Measurements from ENCODE around the gene MYO18B. TPM values are rescaled to one million over a fixed set of nuclear protein-coding genes. Genes with fewer than 3 reads are reported as not detected.

MYO18B gene
- total RNA-seq, 1 donor from 2014 or later: 0.07 TPM

- no peak overlapping the region for H3K4me3 Mint-ChIP-seq (ENCODE audit: unreplicated experiment)
- no peaks in the 10 kb centered on the region for H3K4me1 Mint-ChIP-seq (ENCODE audit: low read depth, unreplicated experiment)
- H2AFZ ChIP-seq (ENCODE audit: low read depth, low read length): no peak overlapping the region
- H3K27ac ChIP-seq (ENCODE audit: low read depth, low read length): no peak overlapping the region
- H3K9me3 Mint-ChIP-seq (ENCODE audit: unreplicated experiment): peaks cover 2% of the 10 kb centered on the region
- no peak overlapping the region for H3K9ac ChIP-seq (ENCODE audit: low read length)
- no peaks in the 10 kb centered on the region for H3K36me3 ChIP-seq (ENCODE audit: insufficient read depth, low read length)
- peaks cover 21% of the 10 kb centered on the region for H3K27me3 Mint-ChIP-seq (ENCODE audit: low read depth, unreplicated experiment)
- H3K79me2 ChIP-seq (ENCODE audit: insufficient read depth, low read length): no peaks in the 10 kb centered on the region
- FAIRE-seq: no peak
- no peaks in the 10 kb centered on the region for H3K4me1 ChIP-seq (ENCODE audit: insufficient read depth, low read length)
- TF ChIP-seq CTCF (IDR thresholded peaks at IDR 0.05; ENCODE audit: insufficient read depth, low read depth, low read length) (no peak), EZH2 (IDR thresholded peaks at IDR 0.05; ENCODE audit: insufficient read depth, low read length) (no peak)
- no peaks in the 10 kb centered on the region for H3K36me3 Mint-ChIP-seq (ENCODE audit: low read depth, unreplicated experiment)
- no peaks in the 10 kb centered on the region for H3K9me3 ChIP-seq (ENCODE audit: insufficient read depth, low read depth, low read length)
- no peak overlapping the region for H3K4me3 ChIP-seq (ENCODE audit: insufficient read depth, low read depth, low read length)
- no peaks in the 10 kb centered on the region for H3K27me3 ChIP-seq (ENCODE audit: insufficient read depth, low read length)
- H3K27ac Mint-ChIP-seq (ENCODE audit: unreplicated experiment): no peak overlapping the region
- H3K4me2 ChIP-seq (ENCODE audit: low read length): no peak overlapping the region
- DNase-seq (ENCODE audit: low read depth): no peak
- H4K20me1 ChIP-seq (ENCODE audit: insufficient read depth, low read length): no peaks in the 10 kb centered on the region
Observed at GRCh38 chr22:25845985-25846745, 104.2 kb downstream of the MYO18B start.

- FAIRE-seq (no peak), DNase-seq (ENCODE audit: low read depth) (no peak)
- Histone ChIP-seq H3K79me2 (ENCODE audit: insufficient read depth, low read length) (no peaks in the 10 kb centered on the region), H3K36me3 (ENCODE audit: insufficient read depth, low read length) (no peaks in the 10 kb centered on the region), H3K9me3 (ENCODE audit: insufficient read depth, low read depth, low read length) (no peaks in the 10 kb centered on the region), H3K27ac (ENCODE audit: low read depth, low read length) (no peak overlapping the region), H2AFZ (ENCODE audit: low read depth, low read length) (no peak overlapping the region), H3K9ac (ENCODE audit: low read length) (no peak overlapping the region), H3K27me3 (ENCODE audit: insufficient read depth, low read length) (no peaks in the 10 kb centered on the region), H3K4me3 (ENCODE audit: insufficient read depth, low read depth, low read length) (no peak overlapping the region), H3K4me1 (ENCODE audit: insufficient read depth, low read length) (no peaks in the 10 kb centered on the region), H3K4me2 (ENCODE audit: low read length) (no peak overlapping the region), H4K20me1 (ENCODE audit: insufficient read depth, low read length) (no peaks in the 10 kb centered on the region)
- Mint-ChIP-seq H3K36me3 (ENCODE audit: low read depth, unreplicated experiment) (no peaks in the 10 kb centered on the region), H3K9me3 (ENCODE audit: unreplicated experiment) (peaks cover 2% of the 10 kb centered on the region), H3K4me3 (ENCODE audit: unreplicated experiment) (no peak overlapping the region), H3K27me3 (ENCODE audit: low read depth, unreplicated experiment) (peaks cover 20% of the 10 kb centered on the region), H3K27ac (ENCODE audit: unreplicated experiment) (no peak overlapping the region), H3K4me1 (ENCODE audit: low read depth, unreplicated experiment) (no peaks in the 10 kb centered on the region)
- TF ChIP-seq EZH2 (IDR thresholded peaks at IDR 0.05; ENCODE audit: insufficient read depth, low read length) (no peak), CTCF (IDR thresholded peaks at IDR 0.05; ENCODE audit: insufficient read depth, low read depth, low read length) (no peak)
Observed at GRCh38 chr22:25847451-25847850, 105.5 kb downstream of the MYO18B start.

GRCh38 chr22:25848954-25849353 lies 107.0 kb downstream of the MYO18B start:
- TF ChIP-seq CTCF (IDR thresholded peaks at IDR 0.05; ENCODE audit: insufficient read depth, low read depth, low read length) (no peak), EZH2 (IDR thresholded peaks at IDR 0.05; ENCODE audit: insufficient read depth, low read length) (no peak)
- FAIRE-seq: no peak
- no peak overlapping the region for H3K4me3 Mint-ChIP-seq (ENCODE audit: unreplicated experiment)

More at GRCh38 chr22:25848954-25849353, 107.0 kb downstream of the MYO18B start:
- H3K4me1 Mint-ChIP-seq (ENCODE audit: low read depth, unreplicated experiment): peaks cover 2% of the 10 kb centered on the region
- Histone ChIP-seq H2AFZ (ENCODE audit: low read depth, low read length) (no peak overlapping the region), H4K20me1 (ENCODE audit: insufficient read depth, low read length) (no peaks in the 10 kb centered on the region), H3K4me2 (ENCODE audit: low read length) (no peak overlapping the region), H3K4me1 (ENCODE audit: insufficient read depth, low read length) (no peaks in the 10 kb centered on the region), H3K27ac (ENCODE audit: low read depth, low read length) (no peak overlapping the region), H3K9me3 (ENCODE audit: insufficient read depth, low read depth, low read length) (no peaks in the 10 kb centered on the region), H3K79me2 (ENCODE audit: insufficient read depth, low read length) (no peaks in the 10 kb centered on the region), H3K9ac (ENCODE audit: low read length) (no peak overlapping the region), H3K4me3 (ENCODE audit: insufficient read depth, low read depth, low read length) (no peak overlapping the region), H3K36me3 (ENCODE audit: insufficient read depth, low read length) (no peaks in the 10 kb centered on the region), H3K27me3 (ENCODE audit: insufficient read depth, low read length) (no peaks in the 10 kb centered on the region)
- no peak overlapping the region for H3K27ac Mint-ChIP-seq (ENCODE audit: unreplicated experiment)
- H3K27me3 Mint-ChIP-seq (ENCODE audit: low read depth, unreplicated experiment): peaks cover 20% of the 10 kb centered on the region
- H3K9me3 Mint-ChIP-seq (ENCODE audit: unreplicated experiment): peaks cover 2% of the 10 kb centered on the region
- no peaks in the 10 kb centered on the region for H3K36me3 Mint-ChIP-seq (ENCODE audit: low read depth, unreplicated experiment)
- DNase-seq (ENCODE audit: low read depth): no peak

Measured in astrocyte (in vitro differentiated cells and primary cell).